HepG2 (cell line): Measurements from ENCODE around the gene TEX22. TPM values are rescaled to one million over a fixed set of nuclear protein-coding genes. Genes with fewer than 3 reads are reported as not detected.

ENCODE experiments used
- ATAC-seq: fragments of 200-7000 bp; cut with Tn5 transposase; 3 replicates; pipeline ENCODE4 v1.9.1; 2020; ENCODE audit warnings: mild to moderate bottlenecking, moderate library complexity
- BruUV-seq: library from RNA; stranded (reverse); fragments of 400-500 nt; replicated peaks from 2 replicates; lab custom pipeline; 2021; lab: Mats Ljungman, UMichigan
- CTCF ChIA-PET: fragments of 300-600 bp; formaldehyde crosslinking; extraction: SDS; loops from one replicate; lab custom pipeline; 2021; ENCODE audit warnings: low total read pairs, inconsistent platforms, low intra/inter-chr PET ratio; lab: Yijun Ruan, JAX
- POLR2A ChIA-PET: fragments of 350-600 bp; sonication (Branson Sonifier 250); formaldehyde crosslinking; loops from one replicate; lab custom pipeline; 2020; ENCODE audit warnings: antibody characterized with exemption, inconsistent platforms; lab: Yijun Ruan, JAX
- DNase-seq: peaks from one replicate; pipeline ENCODE4 v3.0.0-alpha.2; 2015; ENCODE audit warnings: low spot score
- FAIRE-seq: peaks from 3 replicates; lab custom pipeline; 2011; peaks lifted over from hg19 to GRCh38; lab: Jason Lieb, UNC
- H2AFZ ChIP-seq: one replicate; pipeline ENCODE4 v1.6.1; 2011; ENCODE audit warnings: low read length, inconsistent platforms
- H3K27ac ChIP-seq: fragments of 300-600 bp; 3 replicates; pipeline ENCODE4 v1.8.0; 2011; ENCODE audit warnings: mixed run types, mild to moderate bottlenecking, mixed read lengths, low read length, inconsistent platforms; ENCODE audit not compliant: insufficient read depth; ENCODE audit errors: extremely low read length
- H3K27me3 ChIP-seq, 2 experiments: fragments of 200-600 bp in 1 of 2; 2 replicates in 1 of 2; 3 replicates in 1 of 2; pipeline versions ENCODE4 v1.6.0 to v1.8.0; 2011; ENCODE audit warnings: low read length in 2 of 2, mild to moderate bottlenecking in 2 of 2, moderate library complexity in 2 of 2, inconsistent platforms in 1 of 2; ENCODE audit not compliant: insufficient read depth in 2 of 2, control insufficient read depth in 1 of 2
- H3K36me3 ChIP-seq, 2 experiments: fragments of 200-600 bp in 1 of 2; replicated peaks in 1 of 2; 2 replicates in 1 of 2; 3 replicates in 1 of 2; pipeline versions ENCODE4 v1.5.1 to v1.8.0; 2011; ENCODE audit warnings: low read length in 2 of 2, inconsistent platforms in 1 of 2; ENCODE audit not compliant: insufficient read depth in 2 of 2, control insufficient read depth in 1 of 2
- H3K4me1 ChIP-seq: 2 replicates; pipeline ENCODE4 v1.5.1; 2012; ENCODE audit warnings: low read length, inconsistent platforms; ENCODE audit not compliant: insufficient read depth
- H3K4me2 ChIP-seq: 2 replicates; pipeline ENCODE4 v1.6.0; 2011; ENCODE audit warnings: low read depth, low read length, inconsistent platforms
- H3K4me3 ChIP-seq, 3 experiments: fragments of 200-600 bp in 1 of 3; sonication (generic), shearing (Covaris generic) in 1 of 3; replicated peaks in 1 of 3; 2 replicates each; pipeline ENCODE4 v1.5.1; 2011 to 2016; ENCODE audit warnings: low read length in 3 of 3, inconsistent platforms in 2 of 3, low read depth in 2 of 3, mild to moderate bottlenecking in 2 of 3, control low read depth in 1 of 3, mixed read lengths in 1 of 3; ENCODE audit not compliant: insufficient read depth in 1 of 3
- H3K79me2 ChIP-seq: one replicate; pipeline ENCODE4 v1.6.1; 2011; ENCODE audit warnings: low read length, inconsistent platforms; ENCODE audit not compliant: insufficient read depth
- H3K9ac ChIP-seq: 2 replicates; pipeline ENCODE4 v1.6.0; 2011; ENCODE audit warnings: mild to moderate bottlenecking, low read depth, low read length, inconsistent platforms; ENCODE audit not compliant: insufficient read depth
- H3K9me3 ChIP-seq: 2 replicates; pipeline ENCODE4 v1.5.1; 2012; ENCODE audit warnings: mild to moderate bottlenecking, low read length
- H4K20me1 ChIP-seq: 2 replicates; pipeline ENCODE4 v1.6.0; 2011; ENCODE audit warnings: inconsistent platforms, mild to moderate bottlenecking, low read length, moderate library complexity; ENCODE audit not compliant: insufficient read depth
- CEBPZ ChIP-seq: IDR thresholded peaks from 2 replicates; pipeline ENCODE4 v1.6.1; 2012; ENCODE audit warnings: low read length, improper control_type of control experiment
- FOXC1 ChIP-seq: sonication (generic); formaldehyde crosslinking; IDR thresholded peaks from 2 replicates; pipeline ENCODE4 v1.8.0; 2022; ENCODE audit warnings: mild to moderate bottlenecking, missing genetic modification reagents, borderline replicate concordance
- GPBP1L1 ChIP-seq: sonication (generic); formaldehyde crosslinking; IDR thresholded peaks from 2 replicates; pipeline ENCODE4 v1.5.0; 2020; ENCODE audit warnings: mild to moderate bottlenecking, missing genetic modification reagents
- GRHL1 ChIP-seq: sonication (generic); formaldehyde crosslinking; conservative IDR thresholded peaks from 2 replicates; pipeline ENCODE4 v1.8.0; 2022; ENCODE audit warnings: missing genetic modification reagents
- HOXA5 ChIP-seq: sonication (generic); formaldehyde crosslinking; IDR thresholded peaks from 2 replicates; pipeline ENCODE4 v1.4.0; 2020; ENCODE audit warnings: missing genetic modification reagents
- KLF13 ChIP-seq: sonication (generic); formaldehyde crosslinking; IDR thresholded peaks from 2 replicates; pipeline ENCODE4 v1.4.0; 2020; ENCODE audit warnings: mild to moderate bottlenecking, missing genetic modification reagents
- MIER2 ChIP-seq: IDR thresholded peaks from 2 replicates; pipeline ENCODE4 v1.6.1; 2016; ENCODE audit warnings: missing biosample characterization, missing genetic modification reagents
- MXI1 ChIP-seq: IDR thresholded peaks from 3 replicates; pipeline ENCODE4 v1.6.1; 2012; ENCODE audit warnings: low read depth, low read length, inconsistent platforms, borderline replicate concordance
- NFIC ChIP-seq: IDR thresholded peaks from 2 replicates; pipeline ENCODE4 v1.6.1; 2012; ENCODE audit warnings: mild to moderate bottlenecking, low read length, inconsistent platforms
- POGZ ChIP-seq: sonication (generic); formaldehyde crosslinking; IDR thresholded peaks from 2 replicates; pipeline ENCODE4 v1.4.0; 2020; ENCODE audit warnings: mild to moderate bottlenecking, missing genetic modification reagents
- RBM22 ChIP-seq: fragments of 200-400 bp; formaldehyde crosslinking; optimal IDR thresholded peaks from 2 replicates; pipeline ENCODE3; 2017; ENCODE audit warnings: mild to moderate bottlenecking, low read length, moderate library complexity
- SOX13 ChIP-seq, 3 experiments: fragments of 450-650 bp in 1 of 3; sonication (generic) in 1 of 3; formaldehyde crosslinking in 1 of 3; IDR thresholded peaks in 2 of 3; conservative IDR thresholded peaks in 1 of 3; 2 replicates each; pipeline versions ENCODE4 v1.5.0 to v1.6.1; 2016 to 2020; ENCODE audit warnings: antibody characterized with exemption in 1 of 3, mild to moderate bottlenecking in 1 of 3, missing compliant biosample characterization in 1 of 3, missing genetic modification reagents in 1 of 3, moderate library complexity in 1 of 3
- SP2 ChIP-seq: sonication (generic); formaldehyde crosslinking; IDR thresholded peaks from 2 replicates; pipeline ENCODE4 v1.5.1; 2020; ENCODE audit warnings: mild to moderate bottlenecking, missing genetic modification reagents
- ZNF343 ChIP-seq: sonication (generic); formaldehyde crosslinking; IDR thresholded peaks from 2 replicates; pipeline ENCODE4 v1.4.0; 2020; ENCODE audit warnings: mild to moderate bottlenecking, missing genetic modification reagents
- ZNF362 ChIP-seq: sonication (generic); formaldehyde crosslinking; IDR thresholded peaks from 2 replicates; pipeline ENCODE4 v1.4.0; 2020; ENCODE audit warnings: missing genetic modification reagents, mild to moderate bottlenecking, borderline replicate concordance
- ZNF557 ChIP-seq: sonication (generic); formaldehyde crosslinking; IDR thresholded peaks from 2 replicates; pipeline ENCODE4 v1.4.0; 2020; ENCODE audit warnings: missing genetic modification reagents
- ZNF776 ChIP-seq: sonication (generic); formaldehyde crosslinking; IDR thresholded peaks from 2 replicates; pipeline ENCODE4 v1.4.0; 2020; ENCODE audit warnings: mild to moderate bottlenecking, missing genetic modification reagents
- WGBS: methylation state at CpG from one replicate; pipeline ENCODE4 v1.1.6; 2017; ENCODE audit warnings: low lambda C conversion rate; 5-methylcytosine and 5-hydroxymethylcytosine counted together
- in situ Hi-C: cut with HindIII; loops from 2 replicates; pipeline ENCODE4 v1.10.0; 2017; ENCODE audit warnings: low pct_unique_long_range_greater_than_20kb; ENCODE audit not compliant: extremely low pct_ligation_motif_present
- intact Hi-C: fragments of 100-400 bp; cut with micrococcal nuclease; formaldehyde crosslinking; loops from one replicate; pipeline ENCODE4 v1.10.0; 2022; ENCODE audit not compliant: unreplicated experiment
- polyA plus RNA-seq, 8 experiments: library from polyadenylated mRNA; depleted of rRNA in 3 of 8; stranded (reverse) in 7 of 8; unstranded in 1 of 8; fragments of >200 nt; fragmentation: Illumina TruSeq in 4 of 8; extraction: Trizol in 4 of 8; gene quantifications; 2 replicates each; pipeline versions ENCODE4 v1.2.1 to v1.2.3, GENCODE V29; 2011 to 2016; ENCODE audit warnings: low read depth in 4 of 8, missing spikeins in 1 of 8, mixed read lengths in 1 of 8; ENCODE audit not compliant: insufficient read depth in 1 of 8
- total RNA-seq, 5 experiments: library from RNA; depleted of rRNA; stranded (reverse); fragments of >200 nt; fragmentation: Illumina TruSeq; extraction: Trizol; gene quantifications; 2 replicates each; pipeline ENCODE4 v1.2.3, GENCODE V29; 2016; ENCODE audit warnings: low read depth in 1 of 5

TEX22 gene
- total and polyA plus RNA-seq, 2 of the 13 experiments (the other 11 are each of a cell fraction or from before 2014, with no cell fraction given), result 0.07 to 0.27 TPM

GRCh38 chr14:105458571-105458970 is 60.2 kb downstream of the TEX22 start:
- intact Hi-C loops, result no loop called here
- no TSS peak for BruUV-seq
- Histone ChIP-seq H3K27ac (no peak overlapping the region), H3K4me2 (no peak overlapping the region), H3K9me3 (no peaks in the 10 kb centered on the region), H3K27me3 (no peaks in the 10 kb centered on the region), H3K4me1 (no peaks in the 10 kb centered on the region), H3K9ac (no peak overlapping the region), H2AFZ (no peak overlapping the region), H3K79me2 (no peaks in the 10 kb centered on the region), H3K4me3 (no peak overlapping the region), H4K20me1 (no peaks in the 10 kb centered on the region)
- in situ Hi-C loops, result no loop called here
- DNase-seq (no peak), FAIRE-seq (no peak)
- ChIA-PET CTCF (no interaction called here), POLR2A (no interaction called here)
- WGBS, result no CpG with 5 or more reads among the region's 14 CpGs
- TF ChIP-seq MIER2 (CRISPR knock-in tag) (no peak), NFIC (no peak), MXI1 (no peak), SP2 (CRISPR knock-in tag) (no peak), ZNF776 (CRISPR knock-in tag) (no peak), POGZ (no peak), ZNF557 (CRISPR knock-in tag) (no peak), RBM22 (no peak), ZNF343 (CRISPR knock-in tag) (no peak), CEBPZ (no peak), ZNF362 (CRISPR knock-in tag) (no peak), KLF13 (CRISPR knock-in tag) (no peak), HOXA5 (CRISPR knock-in tag) (no peak), SOX13 (IDR thresholded peaks at IDR 0.05) (no peak), SOX13 (CRISPR knock-in tag; conservative IDR thresholded peaks at IDR 0.05 in 1 of 2, IDR thresholded peaks at IDR 0.05 in 1 of 2) (no peak), FOXC1 (CRISPR knock-in tag) (no peak), GRHL1 (CRISPR knock-in tag) (no peak), GPBP1L1 (CRISPR knock-in tag) (no peak)
- TF ChIP-seq, all 625 proteins: peak for 0
- peaks cover 18 to 41% of the 10 kb centered on the region in 2 experiments; a peak in 4 of 5 replicates for H3K36me3 ChIP-seq
- ATAC-seq, result no peak
